GM19467 (cell line): ENCODE results near the gene DPP4.

Experiments
- ATAC-seq: cut with Tn5 transposase; IDR thresholded peaks from one replicate; pipeline ENCODE4 v1.9.1; 2021; ENCODE audit warnings: mild to moderate bottlenecking, moderate library complexity; ENCODE audit not compliant: unreplicated experiment

The DPP4 gene

DNA sequence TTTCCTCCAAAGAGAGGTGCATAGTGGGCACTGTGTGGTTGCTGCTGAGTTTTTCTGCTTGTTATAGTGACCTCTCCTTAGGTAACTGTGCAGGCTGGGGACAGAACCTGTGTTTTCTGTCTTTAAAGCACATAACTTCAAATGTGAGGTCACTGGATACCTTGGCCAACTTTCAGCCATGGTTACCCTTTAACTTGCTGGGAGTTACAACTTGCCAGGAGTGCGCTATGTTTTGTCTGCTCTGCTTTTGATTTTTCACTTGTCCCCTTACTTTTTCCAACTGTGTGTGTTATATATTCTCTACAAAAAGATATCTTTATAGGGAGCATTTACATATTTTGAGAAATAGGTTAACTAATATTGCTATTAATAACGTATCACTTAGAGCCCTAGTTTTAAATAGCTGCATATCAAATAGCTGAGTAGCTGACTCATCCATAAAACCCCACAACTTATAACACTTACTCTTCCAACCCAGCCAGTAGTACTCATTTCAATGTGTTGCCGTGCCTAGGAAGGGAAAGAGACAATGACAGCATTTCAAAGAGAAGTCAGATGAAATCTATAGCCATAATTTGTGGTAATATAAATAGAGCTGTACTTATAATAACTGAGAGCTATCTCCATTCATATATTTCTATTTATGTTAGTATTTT lies 51.6 kb downstream of the DPP4 start:
- ATAC-seq, result no peak

DNA sequence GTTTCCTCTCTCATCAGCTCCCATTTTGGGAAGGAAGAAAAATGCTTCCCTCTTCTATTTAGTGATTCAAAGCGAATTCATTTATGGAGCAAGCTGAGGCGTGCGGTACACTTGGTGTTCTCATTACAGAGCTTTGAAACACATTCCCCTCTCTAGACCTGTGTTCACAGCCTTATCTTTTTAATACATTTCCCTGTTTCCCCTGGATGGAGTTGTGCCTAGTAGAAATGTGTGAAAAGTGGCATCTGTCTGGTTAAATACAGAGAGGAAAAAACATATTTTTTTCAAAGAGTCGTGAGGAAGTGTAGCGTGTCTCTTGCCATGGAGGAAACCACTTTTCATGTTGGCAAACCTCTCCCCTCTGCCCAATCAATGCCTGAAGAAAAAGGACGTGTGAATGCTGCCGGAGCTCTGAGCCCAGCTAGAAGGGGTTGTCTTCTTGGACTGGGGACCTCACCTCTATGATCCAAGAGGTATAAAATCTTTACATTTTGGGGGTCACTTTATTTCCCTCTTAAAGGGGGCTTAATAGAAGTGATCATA lies 52.4 kb downstream of the DPP4 start:
- ATAC-seq, result no peak

GRCh38 chr2:162018530-162018929 lies 55.5 kb downstream of the DPP4 start:
- no peak for ATAC-seq

- no peak for ATAC-seq
Measured at GRCh38 chr2:162017233-162017632, 56.8 kb downstream of the DPP4 start.

GRCh38 chr2:162016080-162016479 lies 57.9 kb downstream of the DPP4 start:
- no peak for ATAC-seq

DNA sequence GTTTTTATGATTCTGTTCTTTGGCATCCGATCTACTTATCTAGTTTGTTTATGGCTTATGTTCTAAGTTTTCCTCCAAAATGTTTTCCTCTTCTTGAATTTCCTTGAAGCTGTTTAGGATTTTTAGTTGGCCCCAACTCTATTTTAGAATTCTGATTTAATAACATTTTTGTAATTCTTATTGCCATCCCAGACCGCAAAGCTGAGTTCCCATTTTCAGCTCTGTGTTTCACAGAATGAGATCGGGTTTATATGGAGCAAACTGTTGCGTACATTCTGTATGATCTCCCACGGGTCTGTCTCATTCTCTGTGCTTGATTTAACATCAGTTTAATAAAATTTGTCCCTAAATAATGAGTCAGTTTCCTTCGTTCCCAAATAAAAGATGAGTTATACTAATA lies 59.3 kb downstream of the DPP4 start:
- ATAC-seq, result no peak

GRCh38 chr2:162013514-162014475 lies 60.2 kb downstream of the DPP4 start:
- no peak for ATAC-seq

- no peak for ATAC-seq
Measured at GRCh38 chr2:162012565-162013058, 61.4 kb downstream of the DPP4 start.

DNA sequence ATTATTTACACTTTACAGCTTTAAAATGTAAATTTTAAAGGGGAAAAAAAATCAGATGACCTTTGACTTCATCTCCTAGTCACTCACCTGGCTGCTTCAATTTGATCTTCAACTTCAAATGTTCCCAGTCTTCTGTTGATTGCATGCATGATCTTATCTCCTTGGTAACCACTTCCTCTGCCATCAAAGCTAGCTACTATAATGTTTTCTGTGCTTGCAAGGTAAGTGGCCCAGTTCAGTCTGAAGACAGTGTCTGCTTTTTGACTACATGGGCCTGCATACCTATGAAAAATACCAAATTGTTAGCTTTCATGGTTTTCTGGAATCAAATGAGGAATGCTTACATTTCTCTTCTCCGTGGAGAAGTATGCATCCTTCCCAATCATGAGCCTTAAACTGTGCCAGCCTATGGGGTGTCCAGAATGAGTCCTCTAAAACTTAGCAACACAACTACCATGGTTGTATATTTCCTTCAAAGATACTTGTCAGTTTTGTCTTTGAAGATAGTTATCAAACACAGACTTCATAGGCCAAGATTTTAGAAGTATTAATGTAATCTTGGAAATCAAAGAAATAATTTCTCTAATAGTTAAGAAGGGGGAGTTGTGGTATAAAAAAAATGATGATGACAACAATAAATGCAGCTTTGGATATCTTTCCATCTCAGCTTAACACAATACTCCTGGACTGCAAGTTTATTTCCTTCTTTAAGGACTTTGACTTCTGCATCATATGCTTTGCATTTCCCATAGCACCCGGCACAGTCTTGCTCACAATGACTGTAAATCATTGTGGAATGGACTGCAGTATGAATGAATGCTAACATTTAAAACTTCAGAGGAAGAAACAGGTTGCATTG lies 62.1 kb downstream of the DPP4 start:
- ATAC-seq, result no peak

- no peak for ATAC-seq
Measured at GRCh38 chr2:162009543-162009942, 64.5 kb downstream of the DPP4 start.

DNA sequence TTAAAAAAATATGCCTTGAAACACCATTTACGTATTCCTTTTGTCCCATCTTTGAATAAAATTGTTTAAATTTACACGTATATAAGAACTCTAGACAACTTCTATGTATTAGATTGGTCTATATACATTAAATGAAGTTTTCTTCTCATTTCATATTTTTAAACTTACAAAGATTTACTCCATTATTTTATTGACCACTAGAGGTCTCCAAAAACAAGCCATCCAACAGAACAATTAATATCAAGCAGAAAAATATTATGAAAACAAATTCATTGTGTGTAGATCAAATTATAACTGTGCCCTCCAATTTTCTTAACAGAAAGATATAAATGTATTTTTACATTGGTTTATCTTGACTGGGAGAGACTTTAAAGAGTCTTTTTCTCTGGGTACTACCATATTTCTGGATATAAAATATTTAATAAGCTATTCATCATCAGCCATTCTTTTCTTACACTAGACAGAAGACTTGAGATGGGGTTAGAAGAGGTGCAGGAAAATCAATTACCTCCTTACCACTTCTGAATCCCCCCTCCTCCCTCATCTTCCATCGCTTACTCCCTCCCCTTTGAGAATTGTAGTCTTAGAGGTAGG lies 66.5 kb downstream of the DPP4 start:
- ATAC-seq, result no peak

DNA sequence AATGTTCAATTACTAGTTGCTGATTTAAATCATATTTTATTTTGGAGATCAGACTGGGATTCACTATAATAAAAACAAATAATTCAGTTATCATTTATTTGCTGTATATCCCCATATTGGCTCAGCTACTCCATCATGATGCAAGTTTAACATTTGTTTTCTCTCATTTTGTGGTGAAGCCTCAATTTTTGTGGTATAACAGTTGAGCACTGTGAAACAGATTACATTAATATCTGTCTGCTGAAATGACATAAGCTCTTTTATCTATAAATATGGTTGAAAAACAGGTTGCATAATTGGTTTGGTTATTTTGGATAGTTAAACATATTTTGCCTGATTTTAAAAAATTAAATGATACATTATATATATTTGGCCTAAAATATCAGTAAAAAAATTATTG lies 67.7 kb downstream of the DPP4 start:
- no peak for ATAC-seq

GRCh38 chr2:162004031-162004430 lies 70.0 kb downstream of the DPP4 start:
- no peak for ATAC-seq

- ATAC-seq, result no peak
Measured at GRCh38 chr2:162002623-162003235, 71.3 kb downstream of the DPP4 start.

- ATAC-seq, result no peak
Measured at GRCh38 chr2:162000431-162000830, 73.6 kb downstream of the DPP4 start.

- no peak for ATAC-seq
Measured at GRCh38 chr2:161999321-161999720, 74.7 kb downstream of the DPP4 start.

GRCh38 chr2:161998857-161999256 lies 75.2 kb downstream of the DPP4 start:
- no peak for ATAC-seq

- ATAC-seq, result no peak
Measured at GRCh38 chr2:161997916-161998471, 76.0 kb downstream of the DPP4 start.

DNA sequence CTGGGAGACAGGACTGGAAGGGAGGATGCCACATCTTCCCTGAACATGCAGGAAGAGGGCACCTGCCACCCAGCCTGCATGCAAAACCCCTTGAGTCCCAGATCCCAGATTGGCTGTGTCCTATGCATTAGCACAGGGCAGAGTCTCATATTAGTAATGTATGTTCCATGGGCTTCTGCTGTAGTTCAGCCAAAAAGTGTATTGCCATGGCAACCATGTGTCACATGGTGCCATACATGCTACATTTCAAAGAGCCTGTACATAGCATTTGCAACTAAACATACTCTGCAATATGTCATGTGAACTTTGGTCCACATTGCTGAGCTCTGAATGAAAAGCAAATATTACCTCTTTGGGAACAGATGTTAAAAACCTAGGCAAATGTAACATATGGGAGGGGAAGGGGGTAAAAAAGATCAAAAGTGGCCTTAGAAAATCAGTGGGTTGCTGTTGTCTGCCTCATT lies 78.4 kb downstream of the DPP4 start:
- no peak for ATAC-seq
